ENCODE data around the gene ECSCR. TPM values are rescaled to one million over a fixed set of nuclear protein-coding genes. Genes with fewer than 3 reads are reported as not detected.
"Not testable (repeated sequence)": the region's sequence is repeated elsewhere in the genome, so short reads cannot be mapped to it uniquely, and the experiment has no call there.

The ECSCR gene
- polyA plus RNA-seq, 1 donor, result 21.6 TPM

DNA sequence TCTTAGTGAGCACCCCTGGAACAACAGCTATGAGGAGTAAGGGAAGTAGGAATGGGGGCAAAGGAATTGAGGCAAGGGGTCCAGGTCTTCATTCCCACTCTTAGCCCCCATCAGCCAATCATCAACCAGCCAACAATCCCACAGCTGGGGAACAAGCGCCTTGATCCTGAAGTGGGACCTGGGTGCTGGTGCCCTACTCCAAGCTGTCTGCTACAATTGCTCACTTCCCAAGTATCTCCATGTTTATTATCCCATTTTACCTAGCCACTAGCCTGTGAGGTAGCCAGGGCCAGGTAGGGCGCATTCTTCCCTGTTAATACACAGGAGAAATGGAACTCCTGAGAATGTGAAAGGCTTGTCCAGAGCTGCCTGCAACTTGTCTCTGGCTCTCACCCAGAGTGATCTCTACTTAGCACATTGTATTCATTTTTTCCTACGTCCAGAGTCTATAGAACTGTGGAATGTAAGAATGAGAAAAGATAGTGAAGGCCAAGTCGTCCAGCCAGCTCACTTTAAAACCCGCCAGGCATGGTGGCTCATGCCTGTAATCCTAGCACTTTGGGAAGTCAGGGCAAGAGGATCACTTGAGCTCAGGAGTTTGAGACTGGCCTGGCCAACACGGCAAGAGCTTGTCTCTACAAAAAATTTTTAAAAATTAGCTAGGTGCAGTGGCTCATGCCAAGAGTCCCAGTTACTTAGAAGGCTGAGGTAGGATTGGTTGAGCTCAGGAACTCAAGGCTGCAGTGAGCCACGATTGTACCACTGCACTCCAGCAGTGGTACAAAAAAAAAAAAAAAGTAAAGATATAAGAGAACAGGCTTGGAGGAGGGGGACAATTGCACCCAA is 17.0 kb downstream of the ECSCR start:
- WGBS (ENCODE audit: insufficient coverage, low lambda C conversion rate), result no CpG with 5 or more reads among the region's 7 CpGs
- no peaks in the 10 kb centered on the region for H3K4me1 ChIP-seq (ENCODE audit: control insufficient read depth, insufficient read depth, low read length)
- H3K27me3 ChIP-seq (ENCODE audit: control insufficient read depth, insufficient read depth, low read length), result peaks cover 2% of the 10 kb centered on the region
- no peak overlapping the region for H3K4me3 ChIP-seq (ENCODE audit: low read length)
- H3K9me3 ChIP-seq (ENCODE audit: control insufficient read depth, low read depth, low read length), result no peaks in the 10 kb centered on the region
- DNase-seq, result peak in 1 of 2 donors; percentile 19
- no peaks in the 10 kb centered on the region for H3K36me3 ChIP-seq (ENCODE audit: control insufficient read depth, insufficient read depth, low read length)
- no peak overlapping the region for H3K27ac ChIP-seq (ENCODE audit: low read length)

DNA sequence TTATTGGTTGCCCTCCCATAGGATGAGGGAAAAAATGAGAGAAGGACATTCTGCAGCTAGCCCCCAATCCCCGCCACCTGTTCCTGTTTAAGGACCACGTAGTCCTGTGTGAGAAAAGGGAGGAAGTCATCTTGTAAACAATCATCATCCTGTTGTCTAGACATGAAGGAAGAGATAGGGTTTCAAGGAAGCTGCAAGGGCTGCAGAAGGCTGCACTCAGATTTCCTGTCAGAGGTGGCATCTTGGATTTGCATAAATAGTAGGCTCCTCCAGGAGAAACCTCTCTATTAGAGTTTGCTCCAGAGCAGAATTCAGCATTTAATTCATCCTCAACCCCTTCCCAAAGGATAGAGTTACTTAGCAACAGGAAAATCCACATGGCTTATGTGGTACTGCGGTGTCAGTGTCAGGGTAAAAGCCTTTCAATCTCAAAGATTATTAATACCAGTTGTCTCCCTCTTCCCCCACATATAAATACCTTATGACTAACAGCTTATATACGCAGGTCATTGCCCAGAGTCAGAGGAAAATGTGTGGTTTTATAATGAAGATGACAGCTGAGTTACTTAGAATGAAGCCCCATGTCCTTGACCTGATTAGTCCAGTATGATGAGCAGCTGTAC is 18.6 kb downstream of the ECSCR start:
- Histone ChIP-seq H3K36me3 (ENCODE audit: control insufficient read depth, insufficient read depth, low read length) (no peaks in the 10 kb centered on the region), H3K27ac (ENCODE audit: low read length) (no peak overlapping the region), H3K9me3 (ENCODE audit: control insufficient read depth, low read depth, low read length) (no peaks in the 10 kb centered on the region), H3K4me3 (ENCODE audit: low read length) (no peak overlapping the region), H3K4me1 (ENCODE audit: control insufficient read depth, insufficient read depth, low read length) (peaks cover 5% of the 10 kb centered on the region), H3K27me3 (ENCODE audit: control insufficient read depth, insufficient read depth, low read length) (peaks cover 2% of the 10 kb centered on the region)
- DNase-seq, result no peak
- no CpG with 5 or more reads among the region's 4 CpGs for WGBS (ENCODE audit: insufficient coverage, low lambda C conversion rate)

DNA sequence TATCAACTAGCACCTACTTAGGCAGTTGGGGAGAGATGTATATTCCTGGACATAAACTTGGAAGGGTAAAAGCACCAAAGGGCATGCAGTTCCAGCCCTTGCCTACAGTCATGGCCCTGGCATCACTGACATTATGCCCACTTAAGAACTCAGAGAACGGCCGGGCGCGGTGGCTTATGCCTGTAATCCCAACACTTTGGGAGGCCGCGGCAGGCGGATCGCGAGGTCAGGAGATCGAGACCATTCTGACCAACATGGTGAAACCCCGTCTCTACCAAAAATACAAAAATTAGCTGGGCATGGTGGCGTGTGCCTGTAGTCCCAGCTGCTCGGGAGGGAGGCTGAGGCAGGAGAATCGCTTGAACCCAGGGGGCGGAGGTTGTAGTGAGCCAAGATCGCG is 22.1 kb downstream of the ECSCR start:
- no CpG with 5 or more reads among the region's 17 CpGs for WGBS (ENCODE audit: insufficient coverage, low lambda C conversion rate)
- H3K27me3 ChIP-seq (ENCODE audit: control insufficient read depth, insufficient read depth, low read length); DNase-seq; H3K36me3 ChIP-seq (ENCODE audit: control insufficient read depth, insufficient read depth, low read length); H3K9me3 ChIP-seq (ENCODE audit: control insufficient read depth, low read depth, low read length); H3K4me3 ChIP-seq (ENCODE audit: low read length); H3K27ac ChIP-seq (ENCODE audit: low read length): not testable (repeated sequence)
- H3K4me1 ChIP-seq (ENCODE audit: control insufficient read depth, insufficient read depth, low read length), result peaks cover 13% of the 10 kb centered on the region

DNA sequence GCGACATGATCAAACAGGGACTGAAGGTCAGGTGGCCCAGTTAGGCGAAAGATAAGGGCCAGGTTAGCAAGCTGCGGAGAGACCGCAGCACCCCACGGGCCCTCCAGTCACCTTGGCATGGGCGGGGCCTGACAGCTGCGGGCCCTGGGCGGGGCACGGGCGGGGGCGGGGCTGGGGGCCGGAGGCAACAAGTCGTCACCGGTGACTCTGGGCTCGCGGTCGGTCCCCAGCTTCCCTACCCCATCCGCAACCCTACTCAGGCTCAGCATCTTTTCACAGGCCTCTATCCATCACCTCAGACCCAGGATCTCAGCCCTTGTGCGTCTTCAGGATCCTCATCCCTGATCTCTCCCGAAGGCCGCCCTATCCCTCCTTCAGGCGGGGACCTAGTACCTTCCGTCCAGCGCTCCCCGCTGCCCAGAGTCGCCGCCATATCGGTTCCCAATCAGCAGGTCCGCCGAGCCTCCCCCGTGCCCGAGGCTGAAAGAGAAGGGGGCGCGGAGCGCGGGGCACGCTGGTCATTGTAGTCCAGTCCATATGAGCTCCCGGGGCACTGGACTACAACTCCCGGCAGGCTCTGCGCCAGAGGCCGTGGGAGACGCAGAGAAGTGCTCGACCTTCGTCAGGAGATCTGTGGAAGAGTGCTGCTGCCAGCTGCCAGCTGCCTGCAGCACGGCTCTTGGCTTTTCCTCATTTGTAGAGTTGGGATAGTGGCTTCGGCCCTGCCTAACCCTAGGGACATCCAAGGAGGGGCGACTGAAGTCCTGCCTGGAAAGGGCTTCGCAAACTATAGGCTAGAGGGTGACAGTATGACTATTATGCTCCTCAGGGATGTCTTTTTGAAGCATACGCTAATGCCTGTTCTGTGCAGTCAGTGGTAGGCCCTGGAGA is 23.3 kb downstream of the ECSCR start, which contains the start of gene DNAJC18:
TSS of gene DNAJC18 (minus strand) at position 513 of the 891 bp plus-strand sequence. CDS start at position 433, 80 bp downstream.
- H3K4me3 ChIP-seq (ENCODE audit: low read length), result peak within 1 kb of the TSS; percentile 65
- WGBS (ENCODE audit: insufficient coverage, low lambda C conversion rate), result no CpG with 5 or more reads among the region's 49 CpGs

DNA sequence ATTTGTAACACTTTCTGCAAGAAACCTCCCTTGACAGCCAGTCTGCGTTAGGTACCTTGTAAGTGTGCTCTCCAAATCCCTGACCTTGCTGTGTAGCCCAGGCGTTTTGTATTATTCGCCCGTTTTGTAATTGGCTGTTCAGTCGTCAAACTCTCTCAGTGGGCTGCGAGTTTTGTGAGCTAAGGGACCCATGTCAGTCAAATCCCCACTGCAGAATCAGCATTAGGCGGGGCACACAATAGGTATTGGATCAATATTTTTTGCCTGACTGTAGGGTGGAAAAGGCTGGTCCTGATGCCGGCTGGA is 23.9 kb downstream of the ECSCR start:
- Histone ChIP-seq H3K4me1 (ENCODE audit: control insufficient read depth, insufficient read depth, low read length) (peaks cover 13% of the 10 kb centered on the region), H3K9me3 (ENCODE audit: control insufficient read depth, low read depth, low read length) (no peaks in the 10 kb centered on the region), H3K4me3 (ENCODE audit: low read length) (peak overlapping the region; percentile 65), H3K36me3 (ENCODE audit: control insufficient read depth, insufficient read depth, low read length) (no peaks in the 10 kb centered on the region), H3K27ac (ENCODE audit: low read length) (peak overlapping the region; percentile 41), H3K27me3 (ENCODE audit: control insufficient read depth, insufficient read depth, low read length) (no peaks in the 10 kb centered on the region)
- no peak for DNase-seq
- WGBS (ENCODE audit: insufficient coverage, low lambda C conversion rate), result no CpG with 5 or more reads among the region's 8 CpGs

More for the DNA sequence above, 23.3 kb downstream of the ECSCR start, which contains the start of gene DNAJC18:
- Histone ChIP-seq H3K9me3 (ENCODE audit: control insufficient read depth, low read depth, low read length) (no peaks in the 10 kb centered on the region), H3K36me3 (ENCODE audit: control insufficient read depth, insufficient read depth, low read length) (no peaks in the 10 kb centered on the region), H3K27me3 (ENCODE audit: control insufficient read depth, insufficient read depth, low read length) (no peaks in the 10 kb centered on the region), H3K4me1 (ENCODE audit: control insufficient read depth, insufficient read depth, low read length) (peaks cover 13% of the 10 kb centered on the region), H3K27ac (ENCODE audit: low read length) (peak within 1 kb of the TSS; percentile 86)
- DNase-seq, result peak; percentile 89 to 93

DNA sequence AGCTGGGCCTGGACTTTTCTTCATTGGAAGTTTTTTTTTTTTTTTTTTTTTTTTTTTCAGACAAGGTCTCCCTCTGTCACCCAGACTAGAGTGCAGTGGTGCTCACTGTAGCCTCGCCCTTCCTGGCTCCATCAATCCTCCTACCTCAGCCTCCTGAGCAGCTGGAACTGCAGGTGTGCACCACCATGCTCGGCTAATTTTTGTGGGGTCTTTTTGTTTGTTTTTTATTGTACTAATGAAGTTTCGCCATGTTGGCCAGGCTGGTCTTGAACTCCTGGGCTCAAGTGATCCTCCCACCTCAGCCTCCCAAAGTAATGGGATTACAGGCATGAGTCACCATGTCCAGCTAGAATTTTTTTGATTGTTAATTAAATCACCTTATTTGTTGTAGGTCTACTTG is 26.9 kb downstream of the ECSCR start:
- Histone ChIP-seq H3K9me3 (ENCODE audit: control insufficient read depth, low read depth, low read length) (no peaks in the 10 kb centered on the region), H3K27ac (ENCODE audit: low read length) (no peak overlapping the region), H3K4me3 (ENCODE audit: low read length) (no peak overlapping the region), H3K36me3 (ENCODE audit: control insufficient read depth, insufficient read depth, low read length) (peaks cover 2% of the 10 kb centered on the region), H3K4me1 (ENCODE audit: control insufficient read depth, insufficient read depth, low read length) (peaks cover 13% of the 10 kb centered on the region), H3K27me3 (ENCODE audit: control insufficient read depth, insufficient read depth, low read length) (no peaks in the 10 kb centered on the region)
- no CpG with 5 or more reads among the region's 3 CpGs for WGBS (ENCODE audit: insufficient coverage, low lambda C conversion rate)
- no peak for DNase-seq

DNA sequence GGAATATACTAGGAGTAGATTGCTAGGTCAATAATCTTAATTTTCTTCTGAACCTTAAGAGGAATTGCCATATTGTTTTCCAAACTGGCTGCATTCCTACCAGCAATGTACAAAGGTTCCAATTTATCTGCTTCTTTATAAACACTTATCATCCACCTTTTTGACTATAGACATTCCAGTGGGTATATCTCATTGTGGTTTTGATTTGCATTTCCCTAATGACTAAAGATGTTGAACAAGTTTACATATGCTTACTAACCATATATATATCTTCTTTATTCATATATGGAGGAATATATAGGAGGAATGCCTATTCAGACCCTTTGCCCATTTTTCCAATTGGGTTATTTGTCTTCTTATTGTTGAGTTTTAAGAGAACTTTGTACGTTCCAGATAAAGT is 30.8 kb downstream of the ECSCR start:
- Histone ChIP-seq H3K36me3 (ENCODE audit: control insufficient read depth, insufficient read depth, low read length) (peaks cover 5% of the 10 kb centered on the region), H3K4me3 (ENCODE audit: low read length) (no peak overlapping the region), H3K27ac (ENCODE audit: low read length) (no peak overlapping the region), H3K9me3 (ENCODE audit: control insufficient read depth, low read depth, low read length) (no peaks in the 10 kb centered on the region), H3K27me3 (ENCODE audit: control insufficient read depth, insufficient read depth, low read length) (no peaks in the 10 kb centered on the region), H3K4me1 (ENCODE audit: control insufficient read depth, insufficient read depth, low read length) (no peaks in the 10 kb centered on the region)
- no CpG with 5 or more reads among the region's 1 CpG for WGBS (ENCODE audit: insufficient coverage, low lambda C conversion rate)
- no peak for DNase-seq

DNA sequence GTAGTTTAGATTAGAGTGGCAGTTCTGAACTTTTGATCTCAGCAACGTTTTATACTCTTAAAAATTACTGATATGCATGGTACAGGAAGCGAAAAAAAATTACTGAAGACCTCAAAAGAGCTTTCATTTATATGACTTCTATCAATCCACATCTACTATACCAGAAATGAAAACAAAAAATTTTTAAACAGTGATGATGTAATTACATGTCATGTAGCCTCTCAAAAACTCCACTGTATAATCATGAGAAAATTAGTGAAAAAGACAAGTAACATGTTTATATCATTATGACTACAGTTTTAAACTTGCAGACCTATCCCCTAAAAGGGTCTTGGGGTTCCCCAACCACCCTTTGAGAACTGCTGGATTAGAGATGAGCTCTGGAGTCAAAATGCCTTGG is 32.5 kb downstream of the ECSCR start:
- DNase-seq, result no peak
- Histone ChIP-seq H3K9me3 (ENCODE audit: control insufficient read depth, low read depth, low read length) (no peaks in the 10 kb centered on the region), H3K4me3 (ENCODE audit: low read length) (no peak overlapping the region), H3K36me3 (ENCODE audit: control insufficient read depth, insufficient read depth, low read length) (peaks cover 10% of the 10 kb centered on the region), H3K27me3 (ENCODE audit: control insufficient read depth, insufficient read depth, low read length) (no peaks in the 10 kb centered on the region), H3K4me1 (ENCODE audit: control insufficient read depth, insufficient read depth, low read length) (no peaks in the 10 kb centered on the region), H3K27ac (ENCODE audit: low read length) (no peak overlapping the region)
- no CpG with 5 or more reads among the region's 2 CpGs for WGBS (ENCODE audit: insufficient coverage, low lambda C conversion rate)

DNA sequence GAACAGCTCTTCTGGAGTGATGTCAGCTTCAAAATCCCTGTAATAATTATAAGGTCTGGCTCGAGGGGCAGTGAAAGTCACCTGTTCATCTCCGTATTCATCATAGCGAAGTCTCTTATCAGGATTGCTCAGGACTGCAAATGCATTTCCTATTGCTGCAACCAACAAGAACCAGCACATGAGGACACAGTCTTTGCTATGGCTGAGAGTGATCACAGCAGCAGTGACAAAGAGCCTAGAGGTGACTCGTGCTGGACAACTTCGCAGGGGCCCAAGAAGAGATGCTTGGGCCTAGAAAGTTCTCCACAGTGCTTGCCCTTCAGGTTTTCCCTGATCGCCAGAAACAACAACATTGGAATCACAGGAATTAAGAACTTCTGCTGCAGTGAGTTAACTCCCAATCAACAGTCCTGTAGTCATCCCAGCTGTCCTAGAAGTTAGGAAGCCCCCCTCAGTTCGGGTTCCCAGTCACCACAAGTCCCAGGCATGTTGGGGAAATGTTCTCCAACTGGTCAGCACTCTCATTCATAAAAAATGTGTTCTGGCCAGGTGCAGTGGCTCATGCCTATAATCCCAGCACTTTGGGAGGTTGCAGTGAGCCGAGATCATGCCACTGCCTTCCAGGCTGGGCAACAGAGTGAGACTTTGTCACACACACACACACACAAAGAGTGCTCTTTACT is 36.2 kb downstream of the ECSCR start:
- no peak for DNase-seq
- Histone ChIP-seq H3K36me3 (ENCODE audit: control insufficient read depth, insufficient read depth, low read length) (peaks cover 15% of the 10 kb centered on the region), H3K4me1 (ENCODE audit: control insufficient read depth, insufficient read depth, low read length) (no peaks in the 10 kb centered on the region), H3K27ac (ENCODE audit: low read length) (no peak overlapping the region), H3K4me3 (ENCODE audit: low read length) (no peak overlapping the region), H3K9me3 (ENCODE audit: control insufficient read depth, low read depth, low read length) (no peaks in the 10 kb centered on the region), H3K27me3 (ENCODE audit: control insufficient read depth, insufficient read depth, low read length) (no peaks in the 10 kb centered on the region)
- no CpG with 5 or more reads among the region's 8 CpGs for WGBS (ENCODE audit: insufficient coverage, low lambda C conversion rate)

DNA sequence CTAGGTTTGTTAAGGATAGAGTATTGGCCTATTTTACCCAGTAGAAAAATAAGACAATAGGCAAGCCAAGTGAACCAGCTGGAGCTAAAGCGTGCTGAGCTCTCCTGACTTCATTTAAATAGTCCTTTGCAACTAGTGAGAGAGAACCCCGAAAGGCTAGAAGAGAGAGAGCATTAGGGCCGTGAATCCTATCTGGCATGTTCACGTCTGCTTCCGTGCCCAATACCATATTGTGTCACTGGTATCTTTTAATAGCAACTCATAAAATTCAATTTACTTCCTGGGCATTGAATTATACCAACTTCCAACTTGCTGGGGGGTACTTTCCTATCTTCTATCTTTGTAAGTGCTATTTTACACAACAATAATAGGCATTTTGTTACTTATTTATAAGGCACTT is 37.0 kb downstream of the ECSCR start:
- Histone ChIP-seq H3K4me3 (ENCODE audit: low read length) (no peak overlapping the region), H3K9me3 (ENCODE audit: control insufficient read depth, low read depth, low read length) (no peaks in the 10 kb centered on the region), H3K36me3 (ENCODE audit: control insufficient read depth, insufficient read depth, low read length) (peaks cover 13% of the 10 kb centered on the region), H3K27me3 (ENCODE audit: control insufficient read depth, insufficient read depth, low read length) (no peaks in the 10 kb centered on the region), H3K27ac (ENCODE audit: low read length) (no peak overlapping the region), H3K4me1 (ENCODE audit: control insufficient read depth, insufficient read depth, low read length) (no peaks in the 10 kb centered on the region)
- 88% methylated on average over 2 of the region's 5 CpGs for WGBS (ENCODE audit: insufficient coverage, low lambda C conversion rate)
- DNase-seq, result no peak

Measured in large intestine (tissue), 3 donors.